K562 (cell line): ENCODE data around the gene MRPL40. TPM values are rescaled to one million over a fixed set of nuclear protein-coding genes. Genes with fewer than 3 reads are reported as not detected.

Experiments
- ATAC-seq: fragments of 200-7000 bp; cut with Tn5 transposase; 3 replicates; pipeline ENCODE4 v1.9.1; 2020; ENCODE audit warnings: moderate library complexity
- BruUV-seq: library from RNA; stranded (reverse); fragments of 400-500 nt; replicated peaks from 2 replicates; lab custom pipeline; 2021; lab: Mats Ljungman, UMichigan
- CTCF ChIA-PET: fragments of 300-600 bp; formaldehyde crosslinking; extraction: SDS; loops from one replicate; lab custom pipeline; 2021; ENCODE audit warnings: low intra/inter-chr PET ratio; lab: Yijun Ruan, JAX
- POLR2A ChIA-PET: fragments of 300-600, 350-650 bp; sonication (Branson Sonifier 250); formaldehyde crosslinking; extraction: SDS; loops from one replicate; lab custom pipeline; 2021; ENCODE audit warnings: antibody characterized with exemption, inconsistent platforms; lab: Yijun Ruan, JAX
- DNase-seq, 4 experiments: peaks; one replicate each; pipeline versions ENCODE4 v3.0.0 to v3.0.0-alpha.2; 2011 to 2018; ENCODE audit warnings: low spot score in 3 of 4, mixed read lengths in 3 of 4; ENCODE audit errors: extremely low read depth in 1 of 4
- FAIRE-seq: peaks from 2 replicates; lab custom pipeline; 2011; peaks lifted over from hg19 to GRCh38; lab: Jason Lieb, UNC
- H2AFZ ChIP-seq: 2 replicates; pipeline ENCODE4 v1.6.0; 2011; ENCODE audit warnings: low read depth, low read length, control low read depth, inconsistent platforms
- H3K27ac ChIP-seq: fragments of 200-600 bp; 3 replicates; pipeline ENCODE4 v1.8.0; 2011; ENCODE audit warnings: low read depth, mild to moderate bottlenecking, control low read depth, inconsistent platforms, low read length, moderate library complexity, mixed read lengths; ENCODE audit errors: extremely low read depth
- H3K27me3 ChIP-seq, 2 experiments: fragments of 300-600 bp in 1 of 2; 2 replicates in 1 of 2; 3 replicates in 1 of 2; pipeline versions ENCODE4 v1.6.0 to v1.8.0; 2011; ENCODE audit warnings: inconsistent platforms in 2 of 2, low read length in 2 of 2, mild to moderate bottlenecking in 1 of 2, mixed read lengths in 1 of 2, moderate library complexity in 1 of 2; ENCODE audit not compliant: control insufficient read depth in 2 of 2, insufficient read depth in 2 of 2
- H3K36me3 ChIP-seq: fragments of 300-600 bp; 3 replicates; pipeline ENCODE4 v1.8.0; 2011; ENCODE audit warnings: mild to moderate bottlenecking, low read length, inconsistent platforms; ENCODE audit not compliant: control insufficient read depth, insufficient read depth
- H3K4me1 ChIP-seq, 2 experiments: fragments of 200-600 bp in 1 of 2; replicated peaks in 1 of 2; 2 replicates in 1 of 2; 3 replicates in 1 of 2; pipeline versions ENCODE4 v1.5.1 to v1.8.0; 2011; ENCODE audit warnings: inconsistent platforms in 2 of 2, low read length in 2 of 2, mild to moderate bottlenecking in 1 of 2, mixed read lengths in 1 of 2, moderate library complexity in 1 of 2; ENCODE audit not compliant: control insufficient read depth in 2 of 2, insufficient read depth in 2 of 2
- H3K4me2 ChIP-seq: 2 replicates; pipeline ENCODE4 v1.6.1; 2011; ENCODE audit warnings: low read length, control low read depth, inconsistent platforms, mixed read lengths; ENCODE audit not compliant: insufficient read depth
- H3K4me3 ChIP-seq: fragments of 200-600 bp; sonication (generic), shearing (Covaris generic); 2 replicates; pipeline ENCODE4 v1.5.1; 2016; ENCODE audit warnings: control low read depth, inconsistent platforms
- H3K79me2 ChIP-seq: fragments of 200-600 bp; 3 replicates; pipeline ENCODE4 v1.8.0; 2011; ENCODE audit warnings: low read length, inconsistent platforms; ENCODE audit not compliant: control insufficient read depth, insufficient read depth
- H3K9ac ChIP-seq, 2 experiments: 2 replicates each; pipeline versions ENCODE4 v1.6.0 to v1.6.1; 2011; ENCODE audit warnings: low read depth in 2 of 2, low read length in 2 of 2, control low read depth in 1 of 2, inconsistent platforms in 1 of 2, mild to moderate bottlenecking in 1 of 2, mixed read lengths in 1 of 2; ENCODE audit not compliant: insufficient read depth in 1 of 2
- H3K9me1 ChIP-seq: one replicate; pipeline ENCODE4 v1.6.0; 2011; ENCODE audit warnings: inconsistent platforms, mild to moderate bottlenecking, low read length, moderate library complexity; ENCODE audit not compliant: control insufficient read depth, insufficient read depth
- H3K9me3 ChIP-seq: replicated peaks from 2 replicates; pipeline ENCODE4 v1.5.1; 2011; ENCODE audit warnings: low read depth, low read length, inconsistent platforms; ENCODE audit not compliant: control insufficient read depth, insufficient read depth
- H4K20me1 ChIP-seq: replicated peaks from 2 replicates; pipeline ENCODE4 v1.6.1; 2011; ENCODE audit warnings: low read length, inconsistent platforms, mixed read lengths; ENCODE audit not compliant: control insufficient read depth, insufficient read depth
- E2F4 ChIP-seq: sonication (generic); formaldehyde crosslinking; IDR thresholded peaks from 2 replicates; pipeline ENCODE4 v1.8.0; 2022; ENCODE audit warnings: mild to moderate bottlenecking, low read depth, missing genetic modification reagents
- GTF3C2 ChIP-seq: IDR thresholded peaks from 3 replicates; pipeline ENCODE4 v1.6.1; 2011; ENCODE audit warnings: borderline replicate concordance, mild to moderate bottlenecking, moderate library complexity; ENCODE audit not compliant: insufficient read length; ENCODE audit errors: extremely low read depth
- OTX1 ChIP-seq: fragments of 450-650 bp; formaldehyde crosslinking; IDR thresholded peaks from 2 replicates; pipeline ENCODE4 v1.4.0; 2022; ENCODE audit warnings: mild to moderate bottlenecking
- TOE1 ChIP-seq, 2 experiments: fragments of 450-650 bp in 1 of 2; sonication (generic) in 1 of 2; formaldehyde crosslinking in 1 of 2; IDR thresholded peaks; 2 replicates each; pipeline versions ENCODE4 v1.7.1 to v1.8.0; 2016 to 2022; ENCODE audit warnings: borderline replicate concordance in 2 of 2, mild to moderate bottlenecking in 2 of 2, antibody characterized with exemption in 1 of 2, inconsistent platforms in 1 of 2, low read depth in 1 of 2, missing genetic modification reagents in 1 of 2, moderate library complexity in 1 of 2
- ZBTB40 ChIP-seq, 2 experiments: fragments of 450-650 bp in 1 of 2; sonication (generic) in 1 of 2; formaldehyde crosslinking in 1 of 2; IDR thresholded peaks; 2 replicates each; pipeline versions ENCODE4 v1.7.1 to v1.9.0; 2016 to 2022; ENCODE audit warnings: inconsistent platforms in 1 of 2, mild to moderate bottlenecking in 1 of 2, missing genetic modification reagents in 1 of 2
- WGBS: fragments of 100-300 bp; shearing (Covaris generic); methylation state at CpG from one replicate; pipeline ENCODE4 v1.1.6; 2016; ENCODE audit warnings: low coverage, mixed read lengths; ENCODE audit not compliant: insufficient coverage; ENCODE audit errors: missing lambda C conversion rate; 5-methylcytosine and 5-hydroxymethylcytosine counted together
- in situ Hi-C: fragments of 300-500 bp; cut with MboI; formaldehyde crosslinking; loops from 4 replicates; pipeline ENCODE4 v1.15.0; 2018; ENCODE audit warnings: inconsistent platforms, mixed read lengths
- intact Hi-C: fragments of 100-400 bp; cut with micrococcal nuclease; formaldehyde crosslinking; loops from 2 replicates; pipeline ENCODE4 v1.14.2; 2022
- polyA plus RNA-seq, 8 experiments: library from polyadenylated mRNA; depleted of rRNA in 4 of 8; stranded (reverse) in 5 of 8; unstranded in 3 of 8; fragments of >200 nt; fragmentation: Nextera tagmentation in 2 of 8; fragmentation: Illumina TruSeq in 1 of 8; extraction: Ambion mirVana in 2 of 8; extraction: Trizol in 1 of 8; gene quantifications; 2 replicates each; pipeline versions ENCODE4 v1.2.1 to v1.2.3, GENCODE V29; 2011 to 2014; ENCODE audit warnings: inconsistent platforms in 1 of 8, missing spikeins in 1 of 8
- total RNA-seq, 7 experiments: library from RNA; depleted of rRNA in 6 of 7; stranded (reverse); fragments of >200 nt in 6 of 7; fragmentation: Illumina TruSeq in 2 of 7; extraction: Trizol in 2 of 7; gene quantifications; 2 replicates each; pipeline versions ENCODE4 v1.2.1 to v1.2.3, GENCODE V29; 2011 to 2021; ENCODE audit warnings: low replicate concordance in 1 of 7

MRPL40 gene
- total and polyA plus RNA-seq, 9 of the 15 experiments (the other 6 are each of a cell fraction or from before 2014, with no cell fraction given): 132 to 652 (median 208) TPM

GRCh38 chr22:19453718-19454117, 21.4 kb downstream of the MRPL40 start:
- FAIRE-seq: no peak
- TF ChIP-seq ZBTB40 (IDR thresholded peaks at IDR 0.05): no peak
- TF ChIP-seq ZBTB40 (CRISPR knock-in tag; IDR thresholded peaks at IDR 0.05): 0 out of 2 replicates have a peak, but pooled peaks have one; percentile 5
- TF ChIP-seq TOE1 (IDR thresholded peaks at IDR 0.05; ENCODE audit: borderline replicate concordance): no peak
- peak; percentile 83; the same call in 1 of the 2 replicates for TF ChIP-seq TOE1 (CRISPR knock-in tag; IDR thresholded peaks at IDR 0.05; ENCODE audit: borderline replicate concordance, low read depth)
- TF ChIP-seq OTX1 (CRISPR knock-in tag): no peak
- TF ChIP-seq E2F4 (CRISPR knock-in tag): peak; percentile 80; the same call in 1 of the 2 replicates
- no peak for TF ChIP-seq GTF3C2

More at GRCh38 chr22:19453718-19454117, 21.4 kb downstream of the MRPL40 start:
- ChIA-PET CTCF (no interaction called here), POLR2A (interaction anchor here (0.9 to 11.7 kb wide), 7 partner anchors 8 to 308 kb away, joined by 3 to 284 read pairs (median 12); partner anchors contain the start of genes C22orf39, CDC45, HIRA and MRPL40)
- no peak overlapping the region for H3K4me2 ChIP-seq
- H2AFZ ChIP-seq: no peak overlapping the region
- no peaks in the 10 kb centered on the region for H3K9me1 ChIP-seq
- ATAC-seq: no peak
- peaks cover 2% of the 10 kb centered on the region in 2 experiments; a peak in 2 of 5 replicates for H3K4me1 ChIP-seq
- peaks cover 98% of the 10 kb centered on the region for H3K36me3 ChIP-seq
- intact Hi-C loops (no loop called here), in situ Hi-C loops (no loop called here)
- no peaks in the 10 kb centered on the region; the same call in 2 of the 3 replicates for H3K79me2 ChIP-seq
- 0 out of 2 replicates have a peak, but pooled peaks cover 3% of the 10 kb centered on the region for H4K20me1 ChIP-seq
- BruUV-seq: no TSS peak
- DNase-seq: no peak
- no peaks in the 10 kb centered on the region for H3K9me3 ChIP-seq
- no peak overlapping the region for H3K9ac ChIP-seq
- no peaks in the 10 kb centered on the region for H3K27me3 ChIP-seq
- no peak overlapping the region for H3K27ac ChIP-seq
- WGBS: 98% methylated on average over 5 of the region's 5 CpGs
- no peak overlapping the region for H3K4me3 ChIP-seq
